GM12891 (cell line): ENCODE data around the gene CST7.

Experiments
- DNase-seq: peaks from one replicate; pipeline ENCODE4 v3.0.0; 2011; ENCODE audit warnings: low spot score; ENCODE audit not compliant: insufficient read length
- FAIRE-seq: peaks from 2 replicates; lab custom pipeline; 2011; peaks lifted over from hg19 to GRCh38; lab: Jason Lieb, UNC
- PAX5 ChIP-seq: IDR thresholded peaks from 2 replicates; pipeline ENCODE4 v1.6.1; 2011; ENCODE audit warnings: low read length, moderate library complexity, mild to moderate bottlenecking; ENCODE audit not compliant: insufficient read depth, severe bottlenecking
- POLR2A ChIP-seq: IDR thresholded peaks from 2 replicates; pipeline ENCODE4 v1.6.1; 2011; ENCODE audit warnings: low read depth, low read length, control low read depth
- POLR2AphosphoS5 ChIP-seq: IDR thresholded peaks from 2 replicates; pipeline ENCODE4 v1.6.1; 2011; ENCODE audit warnings: low read depth, low read length, control low read depth
- POU2F2 ChIP-seq: IDR thresholded peaks from 2 replicates; pipeline ENCODE4 v1.6.1; 2011; ENCODE audit warnings: low read depth, mild to moderate bottlenecking, control low read depth, low read length, moderate library complexity
- SPI1 ChIP-seq: IDR thresholded peaks from 2 replicates; pipeline ENCODE4 v1.6.1; 2011; ENCODE audit warnings: low read depth, low read length, control low read depth
- TAF1 ChIP-seq: IDR thresholded peaks from 2 replicates; pipeline ENCODE4 v1.6.1; 2011; ENCODE audit warnings: low read depth, low read length, control low read depth

Gene CST7

DNA sequence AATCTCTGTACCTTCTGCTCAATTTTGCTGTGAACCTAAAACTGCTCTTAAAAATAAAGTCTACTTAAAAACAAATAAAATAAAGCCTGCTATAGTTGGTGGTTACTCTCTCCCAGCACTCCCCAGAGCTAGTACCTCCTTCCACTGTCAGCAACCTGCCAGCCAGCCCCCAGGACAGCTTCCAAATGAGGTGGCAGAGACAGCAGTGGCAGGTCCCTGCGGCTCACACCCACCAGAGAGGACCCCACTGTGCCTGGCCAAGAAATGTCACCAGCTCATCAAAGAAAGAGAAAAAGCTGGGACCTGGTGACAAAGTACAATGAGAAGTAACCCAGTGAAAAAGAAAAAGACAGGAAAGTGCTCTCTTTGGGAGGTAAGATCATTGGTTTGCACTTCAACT lies 28.3 kb downstream of the CST7 start:
- no peak for FAIRE-seq
- TF ChIP-seq POU2F2 (no peak), SPI1 (no peak), POLR2A (no peak), PAX5 (no peak), POLR2AphosphoS5 (no peak), TAF1 (no peak)
- no peak for DNase-seq

DNA sequence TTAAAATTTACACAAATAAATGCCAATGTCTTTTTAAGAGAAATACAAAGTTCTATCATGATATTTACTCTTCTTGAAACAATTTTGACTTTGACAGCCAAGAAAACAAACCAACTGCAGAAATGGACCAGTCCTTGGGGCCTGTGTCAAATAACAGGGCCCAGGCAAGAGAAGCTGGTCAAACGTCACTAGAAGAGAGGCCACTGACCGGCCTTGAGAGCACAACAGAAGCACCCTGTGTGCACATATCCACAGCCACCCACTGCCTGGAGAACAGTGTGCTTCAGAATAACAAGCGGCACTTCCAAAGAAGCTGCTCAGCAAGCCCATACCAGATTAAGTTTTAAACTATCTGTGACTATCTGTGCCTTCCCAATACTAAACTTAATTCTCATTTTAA lies 28.7 kb downstream of the CST7 start:
- DNase-seq (no peak), FAIRE-seq (no peak)
- TF ChIP-seq POU2F2 (no peak), POLR2A (no peak), PAX5 (no peak), SPI1 (no peak)

DNA sequence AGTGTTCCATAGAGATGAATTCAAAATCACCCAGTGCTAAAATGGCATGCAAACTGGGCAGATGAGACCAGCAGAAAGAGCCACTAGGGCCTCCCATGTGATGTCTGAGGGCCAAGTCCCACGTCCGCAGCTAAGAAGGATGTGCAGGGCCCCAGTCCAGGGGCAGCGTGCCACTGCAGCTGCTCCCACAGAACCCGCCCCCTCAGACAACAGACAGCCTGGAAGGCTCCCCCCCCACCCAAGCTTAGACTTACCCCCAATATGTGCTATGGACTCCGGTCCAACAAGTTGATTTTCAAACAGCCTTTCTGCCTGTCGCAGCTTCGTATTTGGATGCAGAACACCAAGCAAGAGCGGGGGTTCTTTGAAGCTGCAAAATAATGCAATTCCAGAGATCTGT lies 29.4 kb downstream of the CST7 start:
- TF ChIP-seq TAF1 (no peak), PAX5 (no peak), POU2F2 (no peak), SPI1 (no peak), POLR2A (no peak), POLR2AphosphoS5 (no peak)
- no peak for FAIRE-seq
- no peak for DNase-seq

DNA sequence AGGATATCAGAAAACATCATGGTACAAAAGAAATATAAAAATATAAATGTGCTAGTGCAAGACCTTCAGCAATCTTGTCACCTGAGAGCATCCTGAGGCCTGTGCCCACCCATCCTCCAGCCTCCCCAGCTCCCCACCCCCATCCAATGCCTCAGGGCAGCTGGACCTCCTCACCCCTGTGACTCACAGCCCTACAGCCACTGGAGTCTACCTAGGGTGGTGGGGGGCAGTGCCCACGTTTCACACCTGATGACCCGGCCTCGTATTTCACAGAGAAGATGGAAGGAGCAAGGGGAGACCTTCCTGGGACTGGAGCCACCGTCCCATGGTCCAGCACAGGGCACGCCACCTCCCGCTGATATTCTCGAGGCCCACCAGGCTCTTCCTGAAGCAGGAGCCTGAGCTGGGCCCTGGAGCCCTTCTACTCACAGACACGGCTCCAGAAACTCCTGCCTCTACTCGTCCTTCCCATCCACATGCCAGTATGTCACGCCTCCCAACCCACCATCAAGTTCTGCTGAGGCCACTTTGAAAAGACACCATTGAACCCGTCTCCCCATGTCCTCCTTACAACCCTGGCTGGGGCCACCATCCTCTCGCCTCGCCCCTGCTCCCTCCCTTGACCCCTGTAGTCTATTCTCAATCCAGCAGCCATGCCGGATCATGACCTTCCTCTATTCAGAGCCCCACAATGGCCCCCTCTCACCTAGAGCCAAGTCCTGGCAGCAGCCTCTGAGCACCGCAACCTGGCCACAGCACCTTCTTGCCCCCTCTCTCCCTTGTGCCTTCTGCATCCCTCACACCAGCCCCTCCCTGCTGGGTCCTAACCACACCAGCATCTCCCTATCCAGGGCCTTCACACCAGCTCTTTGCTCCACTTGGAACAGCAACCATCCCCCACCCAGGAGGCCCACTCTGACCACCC lies 30.2 kb downstream of the CST7 start:
- TF ChIP-seq SPI1 (no peak), TAF1 (no peak), POLR2A (no peak), POU2F2 (no peak), PAX5 (no peak), POLR2AphosphoS5 (no peak)
- FAIRE-seq: no peak

DNA sequence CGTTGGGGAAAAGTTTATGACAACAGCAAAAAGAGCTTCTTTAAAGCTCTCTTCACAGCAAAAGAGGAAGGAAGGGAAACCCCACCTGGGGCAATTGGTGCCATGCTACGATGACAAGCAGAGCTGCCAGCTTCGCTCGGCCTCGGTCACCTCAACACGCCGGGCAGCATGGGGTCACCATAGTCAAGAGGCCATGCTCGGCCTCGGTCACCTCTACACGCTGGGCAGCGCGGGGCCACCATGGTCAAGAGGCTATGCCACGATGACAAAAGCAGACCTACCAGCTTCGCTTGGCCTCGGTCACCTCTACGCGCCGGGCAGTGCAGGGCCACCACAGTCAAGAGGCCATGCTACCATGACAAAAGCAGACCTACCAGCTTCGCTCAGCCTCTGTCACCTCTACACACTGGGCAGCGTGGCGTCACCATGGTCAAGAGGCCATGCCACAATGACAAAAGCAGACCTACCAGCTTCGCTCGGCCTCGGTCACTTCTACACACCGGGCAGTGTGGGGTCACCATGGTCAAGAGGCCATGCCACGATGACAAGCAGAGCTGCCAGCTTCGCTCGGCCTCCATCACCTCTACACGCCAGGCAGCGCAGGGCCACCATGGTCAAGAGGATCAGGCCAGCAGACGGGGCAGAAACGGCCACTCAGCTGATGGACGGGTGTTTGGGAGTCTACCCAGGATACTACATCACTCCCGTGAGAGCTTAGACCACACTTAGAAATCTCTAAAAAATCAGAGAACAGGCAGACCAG lies 31.4 kb downstream of the CST7 start:
- no peak for TF ChIP-seq TAF1
- TF ChIP-seq POLR2AphosphoS5: no peak
- TF ChIP-seq PAX5: no peak
- TF ChIP-seq POU2F2: no peak
- no peak for TF ChIP-seq SPI1
- TF ChIP-seq POLR2A: no peak
- DNase-seq (no peak), FAIRE-seq (no peak)

More for the DNA sequence above, 30.2 kb downstream of the CST7 start:
- DNase-seq: no peak

DNA sequence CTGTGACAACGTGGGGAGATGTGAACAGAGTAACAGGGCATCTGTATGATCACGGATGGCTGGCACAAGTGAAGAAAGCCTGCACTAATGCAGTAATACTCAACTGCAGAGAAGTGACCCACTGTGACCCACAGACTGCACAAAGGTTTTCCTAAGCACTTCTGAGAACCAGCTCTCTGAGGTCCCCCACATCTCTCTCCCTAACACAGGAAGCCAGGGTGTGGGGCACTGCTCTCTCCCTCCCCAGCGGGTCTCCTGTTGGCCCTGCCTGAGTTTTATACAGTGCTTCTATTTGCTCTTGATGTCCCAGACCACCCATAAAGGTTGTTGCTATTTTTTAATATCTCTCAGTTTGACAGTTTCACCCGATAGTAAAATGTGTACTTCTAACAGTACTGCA lies 32.2 kb downstream of the CST7 start:
- DNase-seq (no peak), FAIRE-seq (no peak)
- TF ChIP-seq TAF1 (no peak), POLR2A (no peak), SPI1 (no peak), POLR2AphosphoS5 (no peak), POU2F2 (no peak), PAX5 (no peak)

DNA sequence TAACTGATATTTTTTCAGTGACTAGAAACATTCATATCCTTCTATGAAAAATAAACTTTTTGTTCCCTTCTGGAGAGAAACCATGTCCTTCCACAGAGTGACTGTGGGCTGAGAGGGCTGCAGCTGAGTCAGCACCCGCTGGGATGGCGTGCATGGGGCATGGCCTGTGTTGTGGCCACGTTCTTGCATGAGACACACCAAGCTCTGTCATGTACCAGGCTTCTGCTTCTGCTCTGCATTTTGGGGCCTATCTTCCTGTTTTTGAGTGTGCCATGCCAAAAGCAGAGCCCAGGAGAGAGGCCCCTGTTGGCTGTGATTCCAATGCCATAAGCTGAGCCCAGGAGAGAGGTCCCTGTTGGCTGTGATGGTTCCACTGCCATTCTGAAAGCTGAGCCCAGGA lies 32.7 kb downstream of the CST7 start:
- TF ChIP-seq PAX5: no peak
- no peak for TF ChIP-seq POLR2A
- no peak for TF ChIP-seq POU2F2
- no peak for TF ChIP-seq TAF1
- TF ChIP-seq SPI1: no peak
- TF ChIP-seq POLR2AphosphoS5: no peak
- FAIRE-seq (no peak), DNase-seq (no peak)

DNA sequence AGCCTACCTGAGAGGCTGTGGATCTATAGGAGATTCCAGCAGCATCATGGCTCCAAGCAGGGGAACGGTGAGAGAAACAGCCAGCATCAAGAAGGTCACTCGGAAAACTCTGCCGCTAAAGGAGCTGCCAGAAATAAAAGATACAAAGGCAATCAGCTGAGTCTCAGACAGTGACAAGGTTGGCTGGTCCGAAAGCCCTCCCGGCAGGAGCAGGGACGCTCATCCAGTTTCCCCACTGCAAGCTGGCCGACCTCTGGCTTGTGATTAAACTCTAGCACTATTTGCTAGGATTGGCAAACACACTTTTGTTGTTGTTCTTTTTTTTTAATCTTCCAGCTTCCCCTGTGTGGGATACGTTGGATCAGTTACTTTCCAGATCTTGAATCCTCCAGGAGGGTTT lies 34.8 kb downstream of the CST7 start:
- TF ChIP-seq PAX5 (no peak), TAF1 (no peak), POLR2AphosphoS5 (no peak), POU2F2 (no peak), SPI1 (no peak), POLR2A (no peak)
- DNase-seq (no peak), FAIRE-seq (no peak)

DNA sequence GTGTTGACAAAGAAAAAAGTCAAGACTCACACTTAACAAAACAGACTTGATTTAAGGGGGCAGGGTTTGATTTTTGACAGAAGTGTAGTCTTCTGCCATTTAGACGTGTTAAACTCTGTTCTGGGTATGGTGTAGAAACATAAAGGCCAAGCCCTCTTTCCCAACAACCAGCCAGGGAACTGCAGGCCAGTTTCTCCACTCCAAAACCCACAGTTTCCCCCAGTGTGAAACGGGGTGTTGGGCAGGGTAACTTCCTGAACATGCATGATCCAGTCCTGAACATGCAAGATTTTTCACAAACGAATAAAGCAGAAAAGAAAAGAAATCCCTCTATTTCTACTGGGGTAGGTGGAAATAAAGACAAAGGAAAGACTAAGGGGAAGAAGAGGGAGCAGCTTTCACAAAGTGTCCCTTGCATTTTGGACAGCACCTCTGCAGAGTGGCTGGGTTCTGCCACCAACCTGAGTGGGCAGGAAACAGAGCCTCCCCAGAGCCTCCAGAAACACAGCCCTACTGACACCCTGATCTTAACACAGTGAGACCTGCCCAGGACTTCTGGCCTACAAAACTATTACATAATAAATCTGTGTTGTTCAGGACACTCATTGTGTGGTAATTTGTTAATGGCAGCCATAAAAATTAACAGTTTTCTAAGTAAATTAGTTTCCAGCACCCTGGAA lies 36.0 kb downstream of the CST7 start:
- no peak for DNase-seq
- TF ChIP-seq POLR2AphosphoS5 (no peak), POLR2A (no peak), PAX5 (no peak), POU2F2 (no peak), TAF1 (no peak), SPI1 (no peak)
- FAIRE-seq: no peak
